Loucy (cell line): ENCODE results near the gene KANSL1.

Experiments
- CTCF ChIP-seq: fragments of 200-600 bp; sonication (generic); conservative IDR thresholded peaks from 2 replicates; pipeline ENCODE4 v1.5.1; 2014; ENCODE audit warnings: mild to moderate bottlenecking, antibody characterized with exemption, low read length
- EZH2phosphoT487 ChIP-seq: fragments of 200-600 bp; IDR thresholded peaks from 2 replicates; pipeline ENCODE4 v1.6.1; 2018; ENCODE audit warnings: antibody characterized with exemption, mild to moderate bottlenecking, moderate library complexity, borderline replicate concordance

GRCh38 chr17:46027048-46027975, 165.9 kb downstream of the KANSL1 start:
- TF ChIP-seq CTCF (no peak), EZH2phosphoT487 (no peak)
